Measurements from ENCODE around the gene RASL11A.
A peak's percentile ranks its signal among the peaks of the same experiment; 100 is the strongest.

Gene RASL11A

GRCh38 chr13:27264648-27265047, 6.0 kb upstream of the RASL11A start:
- Histone ChIP-seq H3K4me3 (ENCODE audit: low read depth in 1 of 2, low read length in 2 of 2) (no peak overlapping the region), H3K9ac (ENCODE audit: low read depth in 1 of 2, low read length in 2 of 2) (no peak overlapping the region)

GRCh38 chr13:27266917-27267316, 3.7 kb upstream of the RASL11A start:
- H3K9ac ChIP-seq (ENCODE audit: low read depth in 1 of 2, low read length in 2 of 2), result no peak overlapping the region
- no peak overlapping the region for H3K27ac ChIP-seq (ENCODE audit: low read depth, low read length)
- no peak overlapping the region for H3K4me3 ChIP-seq (ENCODE audit: low read depth in 1 of 2, low read length in 2 of 2)

More at GRCh38 chr13:27264648-27265047, 6.0 kb upstream of the RASL11A start:
- H3K27ac ChIP-seq (ENCODE audit: low read depth, low read length), result no peak overlapping the region
- H3K36me3 ChIP-seq (ENCODE audit: control insufficient read depth in 1 of 2, insufficient read depth in 2 of 2, low read length in 2 of 2), result peaks cover 0 to 7% of the 10 kb centered on the region in 2 donors
- no peaks in the 10 kb centered on the region for H3K27me3 ChIP-seq (ENCODE audit: control insufficient read depth in 1 of 2, insufficient read depth in 2 of 2, low read length in 2 of 2)
- peaks cover 8 to 25% of the 10 kb centered on the region in 2 donors for H3K4me1 ChIP-seq (ENCODE audit: control insufficient read depth in 1 of 2, insufficient read depth in 2 of 2, low read length in 2 of 2)
- no peaks in the 10 kb centered on the region for H3K9me3 ChIP-seq (ENCODE audit: control insufficient read depth in 1 of 2, low read length in 2 of 2)

GRCh38 chr13:27267596-27267995, 3.0 kb upstream of the RASL11A start:
- no peak overlapping the region for H3K9ac ChIP-seq (ENCODE audit: low read depth in 1 of 2, low read length in 2 of 2)
- no peak overlapping the region for H3K27ac ChIP-seq (ENCODE audit: low read depth, low read length)
- H3K9me3 ChIP-seq (ENCODE audit: control insufficient read depth in 1 of 2, low read length in 2 of 2), result no peaks in the 10 kb centered on the region
- H3K4me3 ChIP-seq (ENCODE audit: low read depth in 1 of 2, low read length in 2 of 2), result no peak overlapping the region
- no peaks in the 10 kb centered on the region for H3K36me3 ChIP-seq (ENCODE audit: control insufficient read depth in 1 of 2, insufficient read depth in 2 of 2, low read length in 2 of 2)
- H3K27me3 ChIP-seq (ENCODE audit: control insufficient read depth in 1 of 2, insufficient read depth in 2 of 2, low read length in 2 of 2), result no peaks in the 10 kb centered on the region
- H3K4me1 ChIP-seq (ENCODE audit: control insufficient read depth in 1 of 2, insufficient read depth in 2 of 2, low read length in 2 of 2), result peaks cover 17 to 34% of the 10 kb centered on the region in 2 donors

More at GRCh38 chr13:27266917-27267316, 3.7 kb upstream of the RASL11A start:
- H3K9me3 ChIP-seq (ENCODE audit: control insufficient read depth in 1 of 2, low read length in 2 of 2), result no peaks in the 10 kb centered on the region
- no peaks in the 10 kb centered on the region for H3K27me3 ChIP-seq (ENCODE audit: control insufficient read depth in 1 of 2, insufficient read depth in 2 of 2, low read length in 2 of 2)
- peaks cover 16 to 34% of the 10 kb centered on the region in 2 donors for H3K4me1 ChIP-seq (ENCODE audit: control insufficient read depth in 1 of 2, insufficient read depth in 2 of 2, low read length in 2 of 2)
- no peaks in the 10 kb centered on the region for H3K36me3 ChIP-seq (ENCODE audit: control insufficient read depth in 1 of 2, insufficient read depth in 2 of 2, low read length in 2 of 2)

- Histone ChIP-seq H3K27me3 (ENCODE audit: control insufficient read depth in 1 of 2, insufficient read depth in 2 of 2, low read length in 2 of 2) (no peaks in the 10 kb centered on the region), H3K27ac (ENCODE audit: low read depth, low read length) (no peak overlapping the region)
Observed at GRCh38 chr13:27269114-27269665, 1.4 kb upstream of the RASL11A start.

GRCh38 chr13:27271570-27272096, 1.0 kb downstream of the RASL11A start:
- H3K27me3 ChIP-seq (ENCODE audit: control insufficient read depth in 1 of 2, insufficient read depth in 2 of 2, low read length in 2 of 2), result no peaks in the 10 kb centered on the region
- H3K36me3 ChIP-seq (ENCODE audit: control insufficient read depth in 1 of 2, insufficient read depth in 2 of 2, low read length in 2 of 2), result peaks cover 0 to 6% of the 10 kb centered on the region in 2 donors
- peaks cover 31 to 40% of the 10 kb centered on the region in 2 donors for H3K4me1 ChIP-seq (ENCODE audit: control insufficient read depth in 1 of 2, insufficient read depth in 2 of 2, low read length in 2 of 2)
- no peaks in the 10 kb centered on the region for H3K9me3 ChIP-seq (ENCODE audit: control insufficient read depth in 1 of 2, low read length in 2 of 2)
- H3K9ac ChIP-seq (ENCODE audit: low read depth in 1 of 2, low read length in 2 of 2), result peak overlapping the region; percentile 58 to 89
- H3K4me3 ChIP-seq (ENCODE audit: low read depth in 1 of 2, low read length in 2 of 2), result peak overlapping the region; percentile 81 to 92
- H3K27ac ChIP-seq (ENCODE audit: low read depth, low read length), result peak overlapping the region; percentile 87

More at GRCh38 chr13:27269114-27269665, 1.4 kb upstream of the RASL11A start:
- peaks cover 0 to 6% of the 10 kb centered on the region in 2 donors for H3K36me3 ChIP-seq (ENCODE audit: control insufficient read depth in 1 of 2, insufficient read depth in 2 of 2, low read length in 2 of 2)
- no peaks in the 10 kb centered on the region for H3K9me3 ChIP-seq (ENCODE audit: control insufficient read depth in 1 of 2, low read length in 2 of 2)
- peaks cover 23 to 39% of the 10 kb centered on the region in 2 donors for H3K4me1 ChIP-seq (ENCODE audit: control insufficient read depth in 1 of 2, insufficient read depth in 2 of 2, low read length in 2 of 2)
- no peak overlapping the region for H3K4me3 ChIP-seq (ENCODE audit: low read depth in 1 of 2, low read length in 2 of 2)
- no peak overlapping the region for H3K9ac ChIP-seq (ENCODE audit: low read depth in 1 of 2, low read length in 2 of 2)

GRCh38 chr13:27273658-27274425, 3.2 kb downstream of the RASL11A start:
- H3K9ac ChIP-seq (ENCODE audit: low read depth in 1 of 2, low read length in 2 of 2), result no peak overlapping the region
- H3K4me3 ChIP-seq (ENCODE audit: low read depth in 1 of 2, low read length in 2 of 2), result no peak overlapping the region
- H3K4me1 ChIP-seq (ENCODE audit: control insufficient read depth in 1 of 2, insufficient read depth in 2 of 2, low read length in 2 of 2), result peaks cover 27 to 34% of the 10 kb centered on the region in 2 donors
- no peak overlapping the region for H3K27ac ChIP-seq (ENCODE audit: low read depth, low read length)
- H3K9me3 ChIP-seq (ENCODE audit: control insufficient read depth in 1 of 2, low read length in 2 of 2), result no peaks in the 10 kb centered on the region
- no peaks in the 10 kb centered on the region for H3K27me3 ChIP-seq (ENCODE audit: control insufficient read depth in 1 of 2, insufficient read depth in 2 of 2, low read length in 2 of 2)
- peaks cover 0 to 6% of the 10 kb centered on the region in 2 donors for H3K36me3 ChIP-seq (ENCODE audit: control insufficient read depth in 1 of 2, insufficient read depth in 2 of 2, low read length in 2 of 2)

GRCh38 chr13:27274631-27275030, 4.0 kb downstream of the RASL11A start:
- Histone ChIP-seq H3K4me3 (ENCODE audit: low read depth in 1 of 2, low read length in 2 of 2) (no peak overlapping the region), H3K27ac (ENCODE audit: low read depth, low read length) (no peak overlapping the region), H3K9me3 (ENCODE audit: control insufficient read depth in 1 of 2, low read length in 2 of 2) (no peaks in the 10 kb centered on the region), H3K4me1 (ENCODE audit: control insufficient read depth in 1 of 2, insufficient read depth in 2 of 2, low read length in 2 of 2) (peaks cover 23 to 26% of the 10 kb centered on the region in 2 donors), H3K9ac (ENCODE audit: low read depth in 1 of 2, low read length in 2 of 2) (no peak overlapping the region), H3K27me3 (ENCODE audit: control insufficient read depth in 1 of 2, insufficient read depth in 2 of 2, low read length in 2 of 2) (no peaks in the 10 kb centered on the region), H3K36me3 (ENCODE audit: control insufficient read depth in 1 of 2, insufficient read depth in 2 of 2, low read length in 2 of 2) (peaks cover 0 to 6% of the 10 kb centered on the region in 2 donors)

- Histone ChIP-seq H3K4me3 (ENCODE audit: low read depth in 1 of 2, low read length in 2 of 2) (no peak overlapping the region), H3K27me3 (ENCODE audit: control insufficient read depth in 1 of 2, insufficient read depth in 2 of 2, low read length in 2 of 2) (no peaks in the 10 kb centered on the region), H3K9ac (ENCODE audit: low read depth in 1 of 2, low read length in 2 of 2) (no peak overlapping the region), H3K4me1 (ENCODE audit: control insufficient read depth in 1 of 2, insufficient read depth in 2 of 2, low read length in 2 of 2) (peaks cover 32 to 35% of the 10 kb centered on the region in 2 donors), H3K9me3 (ENCODE audit: control insufficient read depth in 1 of 2, low read length in 2 of 2) (no peaks in the 10 kb centered on the region), H3K36me3 (ENCODE audit: control insufficient read depth in 1 of 2, insufficient read depth in 2 of 2, low read length in 2 of 2) (peaks cover 0 to 6% of the 10 kb centered on the region in 2 donors), H3K27ac (ENCODE audit: low read depth, low read length) (no peak overlapping the region)
Observed at GRCh38 chr13:27276188-27276587, 5.6 kb downstream of the RASL11A start.

GRCh38 chr13:27279506-27279905, 8.9 kb downstream of the RASL11A start:
- H3K27me3 ChIP-seq (ENCODE audit: control insufficient read depth in 1 of 2, insufficient read depth in 2 of 2, low read length in 2 of 2), result no peaks in the 10 kb centered on the region

GRCh38 chr13:27280009-27280656, 9.5 kb downstream of the RASL11A start:
- H3K27me3 ChIP-seq (ENCODE audit: control insufficient read depth in 1 of 2, insufficient read depth in 2 of 2, low read length in 2 of 2), result no peaks in the 10 kb centered on the region
- H3K36me3 ChIP-seq (ENCODE audit: control insufficient read depth in 1 of 2, insufficient read depth in 2 of 2, low read length in 2 of 2), result no peaks in the 10 kb centered on the region
- no peak overlapping the region for H3K9ac ChIP-seq (ENCODE audit: low read depth in 1 of 2, low read length in 2 of 2)
- H3K9me3 ChIP-seq (ENCODE audit: control insufficient read depth in 1 of 2, low read length in 2 of 2), result no peaks in the 10 kb centered on the region
- H3K27ac ChIP-seq (ENCODE audit: low read depth, low read length), result no peak overlapping the region
- H3K4me1 ChIP-seq (ENCODE audit: control insufficient read depth in 1 of 2, insufficient read depth in 2 of 2, low read length in 2 of 2), result peaks cover 13 to 16% of the 10 kb centered on the region in 2 donors
- no peak overlapping the region for H3K4me3 ChIP-seq (ENCODE audit: low read depth in 1 of 2, low read length in 2 of 2)

More at GRCh38 chr13:27279506-27279905, 8.9 kb downstream of the RASL11A start:
- H3K4me3 ChIP-seq (ENCODE audit: low read depth in 1 of 2, low read length in 2 of 2), result no peak overlapping the region
- H3K4me1 ChIP-seq (ENCODE audit: control insufficient read depth in 1 of 2, insufficient read depth in 2 of 2, low read length in 2 of 2), result peaks cover 17 to 18% of the 10 kb centered on the region in 2 donors
- H3K27ac ChIP-seq (ENCODE audit: low read depth, low read length), result no peak overlapping the region
- no peaks in the 10 kb centered on the region for H3K9me3 ChIP-seq (ENCODE audit: control insufficient read depth in 1 of 2, low read length in 2 of 2)
- H3K9ac ChIP-seq (ENCODE audit: low read depth in 1 of 2, low read length in 2 of 2), result no peak overlapping the region
- no peaks in the 10 kb centered on the region for H3K36me3 ChIP-seq (ENCODE audit: control insufficient read depth in 1 of 2, insufficient read depth in 2 of 2, low read length in 2 of 2)

Measured in duodenal mucosa (tissue), 2 donors.